ENCODE results near the gene ANK3.

DNA sequence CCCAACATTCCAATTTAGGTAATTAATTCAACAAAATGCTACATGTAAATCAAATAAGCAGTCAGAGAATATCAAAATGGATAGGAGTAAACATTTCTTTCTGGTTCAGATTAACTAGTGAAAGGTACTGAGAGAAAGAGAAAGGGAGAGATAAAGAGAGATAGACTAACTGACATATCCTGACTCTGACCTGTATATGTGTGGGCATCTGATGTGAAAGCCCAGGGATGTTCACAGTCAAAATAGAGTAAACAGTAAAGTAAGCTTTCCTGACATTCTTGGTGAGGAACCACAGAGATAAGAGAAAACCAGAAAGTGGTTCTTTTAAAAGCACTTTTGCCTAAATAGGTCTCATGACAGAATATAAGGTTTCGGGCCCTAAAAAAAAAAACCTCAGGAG lies 37.5 kb upstream of the ANK3 start:
- TF ChIP-seq, protein P1, sequence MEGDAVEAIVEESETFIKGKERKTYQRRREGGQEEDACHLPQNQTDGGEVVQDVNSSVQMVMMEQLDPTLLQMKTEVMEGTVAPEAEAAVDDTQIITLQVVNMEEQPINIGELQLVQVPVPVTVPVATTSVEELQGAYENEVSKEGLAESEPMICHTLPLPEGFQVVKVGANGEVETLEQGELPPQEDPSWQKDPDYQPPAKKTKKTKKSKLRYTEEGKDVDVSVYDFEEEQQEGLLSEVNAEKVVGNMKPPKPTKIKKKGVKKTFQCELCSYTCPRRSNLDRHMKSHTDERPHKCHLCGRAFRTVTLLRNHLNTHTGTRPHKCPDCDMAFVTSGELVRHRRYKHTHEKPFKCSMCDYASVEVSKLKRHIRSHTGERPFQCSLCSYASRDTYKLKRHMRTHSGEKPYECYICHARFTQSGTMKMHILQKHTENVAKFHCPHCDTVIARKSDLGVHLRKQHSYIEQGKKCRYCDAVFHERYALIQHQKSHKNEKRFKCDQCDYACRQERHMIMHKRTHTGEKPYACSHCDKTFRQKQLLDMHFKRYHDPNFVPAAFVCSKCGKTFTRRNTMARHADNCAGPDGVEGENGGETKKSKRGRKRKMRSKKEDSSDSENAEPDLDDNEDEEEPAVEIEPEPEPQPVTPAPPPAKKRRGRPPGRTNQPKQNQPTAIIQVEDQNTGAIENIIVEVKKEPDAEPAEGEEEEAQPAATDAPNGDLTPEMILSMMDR (IDR thresholded peaks at IDR 0.05): no peak
- no peak for TF ChIP-seq POLR2A (IDR thresholded peaks at IDR 0.05)
